ENCODE measurements around the gene C2orf68. TPM values are rescaled to one million over a fixed set of nuclear protein-coding genes. Genes with fewer than 3 reads are reported as not detected.

The C2orf68 gene
- total RNA-seq, 4 donors from 2014 or later, result 9.4 to 17.1 (median 14.7) TPM

DNA sequence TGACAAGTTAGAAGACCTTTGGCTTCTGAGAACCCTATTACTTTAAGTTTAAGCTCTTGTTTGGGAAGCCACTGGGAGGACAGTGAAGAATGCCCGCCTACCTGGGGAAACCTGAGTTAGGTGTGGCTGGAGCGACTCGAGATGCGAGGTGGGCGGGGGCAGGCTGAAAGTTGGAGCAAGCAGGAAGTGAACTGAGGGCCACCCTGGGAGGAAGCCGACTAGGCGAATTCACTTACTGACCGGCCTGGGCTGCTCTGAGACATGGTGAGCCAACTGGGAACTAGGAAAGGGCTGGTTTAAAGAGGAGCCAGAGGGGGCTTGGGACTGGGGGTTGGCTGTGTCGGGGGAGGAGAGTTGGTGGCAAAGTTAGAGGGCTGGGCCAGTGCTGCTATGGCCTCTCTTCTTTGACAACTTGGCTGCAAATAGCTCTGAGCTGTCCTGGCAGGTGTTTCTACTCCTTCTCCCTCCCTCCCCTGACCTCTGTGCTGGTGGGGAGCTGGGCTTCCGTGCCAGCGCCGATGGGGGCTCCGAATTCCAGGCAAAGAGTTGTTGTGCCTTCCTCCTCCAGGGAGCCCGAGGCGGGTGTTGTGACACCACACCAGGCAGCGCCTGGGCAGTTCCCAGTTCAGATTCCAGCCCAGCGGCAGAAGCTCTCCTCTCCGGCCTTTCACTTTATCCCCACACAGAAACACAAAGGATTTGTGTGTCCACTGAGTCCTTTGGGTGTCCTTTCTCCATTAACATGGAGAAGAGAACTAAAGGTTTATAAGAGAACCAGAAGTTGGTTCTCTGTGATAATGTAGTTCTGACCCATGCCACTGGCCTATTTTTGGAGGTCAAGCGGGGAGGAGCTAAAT, 34.3 kb downstream of the C2orf68 start, which contains the start of gene VAMP8:
TSS of gene VAMP8 (plus strand) at position 201 of the 857 bp plus-strand sequence. CDS start at position 262, 61 bp downstream.
- H3K27me3 ChIP-seq, result no peaks in the 10 kb centered on the region
- TF ChIP-seq POLR2A (IDR thresholded peaks at IDR 0.05), result peak in 1 of 4 donors; percentile 54
- TF ChIP-seq, protein P1, sequence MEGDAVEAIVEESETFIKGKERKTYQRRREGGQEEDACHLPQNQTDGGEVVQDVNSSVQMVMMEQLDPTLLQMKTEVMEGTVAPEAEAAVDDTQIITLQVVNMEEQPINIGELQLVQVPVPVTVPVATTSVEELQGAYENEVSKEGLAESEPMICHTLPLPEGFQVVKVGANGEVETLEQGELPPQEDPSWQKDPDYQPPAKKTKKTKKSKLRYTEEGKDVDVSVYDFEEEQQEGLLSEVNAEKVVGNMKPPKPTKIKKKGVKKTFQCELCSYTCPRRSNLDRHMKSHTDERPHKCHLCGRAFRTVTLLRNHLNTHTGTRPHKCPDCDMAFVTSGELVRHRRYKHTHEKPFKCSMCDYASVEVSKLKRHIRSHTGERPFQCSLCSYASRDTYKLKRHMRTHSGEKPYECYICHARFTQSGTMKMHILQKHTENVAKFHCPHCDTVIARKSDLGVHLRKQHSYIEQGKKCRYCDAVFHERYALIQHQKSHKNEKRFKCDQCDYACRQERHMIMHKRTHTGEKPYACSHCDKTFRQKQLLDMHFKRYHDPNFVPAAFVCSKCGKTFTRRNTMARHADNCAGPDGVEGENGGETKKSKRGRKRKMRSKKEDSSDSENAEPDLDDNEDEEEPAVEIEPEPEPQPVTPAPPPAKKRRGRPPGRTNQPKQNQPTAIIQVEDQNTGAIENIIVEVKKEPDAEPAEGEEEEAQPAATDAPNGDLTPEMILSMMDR (IDR thresholded peaks at IDR 0.05), result no peak
- peak within 1 kb of the TSS; percentile 51 to 70 (median 60) for H3K4me3 ChIP-seq
- peak within 1 kb of the TSS; percentile 93 to 95 (median 94) for H3K27ac ChIP-seq
- DNase-seq, result no peak
- peaks cover 0 to 26% (median 0%) of the 10 kb centered on the region in 3 donors for H3K36me3 ChIP-seq
- no peaks in the 10 kb centered on the region for H3K9me3 ChIP-seq
- 9 to 35% methylated on average over 10 to 17 of the region's 19 CpGs for WGBS, 2 donors
- H3K4me1 ChIP-seq, result peaks cover 24 to 55% (median 24%) of the 10 kb centered on the region in 3 donors
- intact Hi-C loops (cut with DNase I), result no loop called here

GRCh38 chr2:85577063-85577385, 34.8 kb downstream of the C2orf68 start:
- H3K4me1 ChIP-seq, result peaks cover 24 to 55% (median 24%) of the 10 kb centered on the region in 3 donors
- H3K36me3 ChIP-seq, result peaks cover 0 to 20% (median 0%) of the 10 kb centered on the region in 3 donors
- peak overlapping the region in 3 of 4 donors; percentile 59 to 70 (median 61) for H3K4me3 ChIP-seq
- intact Hi-C loops (cut with DNase I), result no loop called here
- WGBS, 2 donors, result 18 to 33% methylated on average over 2 to 3 of the region's 3 CpGs
- H3K9me3 ChIP-seq, result no peaks in the 10 kb centered on the region
- peak overlapping the region; percentile 93 to 95 (median 94) for H3K27ac ChIP-seq
- DNase-seq, result no peak
- no peak for TF ChIP-seq POLR2A (IDR thresholded peaks at IDR 0.05)
- TF ChIP-seq, protein P1 (IDR thresholded peaks at IDR 0.05), result no peak
- no peaks in the 10 kb centered on the region for H3K27me3 ChIP-seq

DNA sequence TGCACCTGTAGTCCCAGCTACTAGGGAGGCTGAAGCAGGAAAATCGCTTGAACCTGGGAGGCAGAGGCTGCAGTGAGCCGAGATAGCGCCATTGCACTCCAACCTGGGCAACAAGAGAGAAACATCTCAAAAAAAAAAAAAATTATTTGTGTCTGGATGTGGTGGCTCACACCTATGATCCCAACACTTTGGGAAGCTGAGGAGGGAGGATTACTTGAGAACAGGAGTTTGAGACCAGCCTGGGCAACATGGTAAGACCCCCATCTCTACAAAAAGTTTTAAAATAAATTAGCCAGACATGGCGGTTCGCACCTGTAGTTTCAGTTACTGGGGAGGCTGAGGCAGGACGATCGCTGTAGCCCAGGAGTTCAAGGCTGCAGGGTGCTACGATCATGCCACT, 36.1 kb downstream of the C2orf68 start:
- no peaks in the 10 kb centered on the region for H3K27me3 ChIP-seq
- H3K4me1 ChIP-seq, result peaks cover 24 to 50% (median 24%) of the 10 kb centered on the region in 3 donors
- H3K9me3 ChIP-seq, result no peaks in the 10 kb centered on the region
- DNase-seq, result no peak
- TF ChIP-seq POLR2A (IDR thresholded peaks at IDR 0.05), result no peak
- TF ChIP-seq, protein P1 (IDR thresholded peaks at IDR 0.05), result no peak
- intact Hi-C loops (cut with DNase I), result no loop called here
- peaks cover 0 to 7% (median 0%) of the 10 kb centered on the region in 3 donors for H3K36me3 ChIP-seq
- H3K27ac ChIP-seq, result peak overlapping the region in 1 of 4 donors; percentile 95
- WGBS, 2 donors, result 93% methylated on average over 8 of the region's 8 CpGs
- no peak overlapping the region for H3K4me3 ChIP-seq

GRCh38 chr2:85566265-85566664, 45.6 kb downstream of the C2orf68 start:
- peaks cover 0 to 7% (median 4%) of the 10 kb centered on the region in 3 donors for H3K4me1 ChIP-seq
- no peaks in the 10 kb centered on the region for H3K27me3 ChIP-seq
- intact Hi-C loops (cut with DNase I), result no loop called here
- no peak overlapping the region for H3K27ac ChIP-seq
- no peak overlapping the region for H3K4me3 ChIP-seq
- H3K36me3 ChIP-seq, result no peaks in the 10 kb centered on the region
- H3K9me3 ChIP-seq, result no peaks in the 10 kb centered on the region
- TF ChIP-seq, protein P1 (IDR thresholded peaks at IDR 0.05), result no peak
- TF ChIP-seq POLR2A (IDR thresholded peaks at IDR 0.05), result no peak
- DNase-seq, result no peak
- 82% methylated on average over 4 of the region's 4 CpGs for WGBS, 2 donors

DNA sequence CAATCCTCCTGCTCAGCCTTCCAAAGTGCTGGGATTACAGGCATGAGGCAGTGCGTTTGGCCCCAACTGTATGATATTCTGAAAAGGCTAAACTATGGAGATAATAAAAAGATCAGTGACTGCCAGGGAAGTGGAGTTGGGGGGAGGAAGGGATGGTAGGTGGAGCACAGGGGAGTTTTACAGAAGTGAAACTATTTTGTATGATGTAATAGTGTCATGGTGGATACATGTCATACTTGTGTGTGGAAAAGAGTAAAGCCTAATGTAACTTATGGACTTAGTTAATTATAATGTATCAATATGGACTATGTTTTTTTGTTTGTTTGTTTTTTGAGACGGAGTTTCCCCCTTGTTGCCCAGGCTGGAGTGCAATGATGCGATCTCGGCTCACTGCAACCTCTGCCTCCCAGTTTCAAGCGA, 47.7 kb downstream of the C2orf68 start:
- H3K36me3 ChIP-seq, result peaks cover 0 to 2% (median 0%) of the 10 kb centered on the region in 3 donors
- H3K27ac ChIP-seq, result no peak overlapping the region
- no peak overlapping the region for H3K4me3 ChIP-seq
- H3K9me3 ChIP-seq, result no peaks in the 10 kb centered on the region
- intact Hi-C loops (cut with DNase I), result no loop called here
- WGBS, 2 donors, result 81 to 86% methylated on average over 5 of the region's 5 CpGs
- no peak for DNase-seq
- no peaks in the 10 kb centered on the region for H3K27me3 ChIP-seq
- TF ChIP-seq, protein P1 (IDR thresholded peaks at IDR 0.05), result no peak
- no peak for TF ChIP-seq POLR2A (IDR thresholded peaks at IDR 0.05)
- peaks cover 16 to 25% (median 16%) of the 10 kb centered on the region in 3 donors for H3K4me1 ChIP-seq
